Lower leg skin (tissue), 4 donors: ENCODE data around the gene SLCO2B1. TPM values are rescaled to one million over a fixed set of nuclear protein-coding genes. Genes with fewer than 3 reads are reported as not detected.

Source experiments
- DNase-seq, 2 donors: peaks; one replicate each; pipeline ENCODE4 v3.0.0-alpha.2; 2019; ENCODE audit warnings: low spot score in 2 of 2
- H3K4me3 ChIP-seq: fragments of 200-600 bp; sonication (generic); 2 replicates; pipeline ENCODE4 v1.5.1; 2017; ENCODE audit warnings: mild to moderate bottlenecking, low read depth; ENCODE audit not compliant: poor library complexity, severe bottlenecking
- POLR2A ChIP-seq, 2 donors: fragments of 450-650 bp; IDR thresholded peaks; one replicate each; pipeline ENCODE4 v1.6.1; 2016 to 2017; ENCODE audit warnings: antibody characterized with exemption in 2 of 2, mild to moderate bottlenecking in 1 of 2, moderate library complexity in 1 of 2
- WGBS, 2 donors: methylation state at CpG; one replicate each; pipeline ENCODE4 v1.1.5; 2018; 5-methylcytosine and 5-hydroxymethylcytosine counted together
- intact Hi-C: fragments of 100-400 bp; cut with DNase I; formaldehyde crosslinking; loops from one replicate; pipeline ENCODE4 v1.15.0; 2023; ENCODE audit warnings: low total_unique reads
- total RNA-seq, 4 donors: library from RNA; depleted of rRNA; stranded (reverse); fragments of >200 nt; gene quantifications; one replicate each; pipeline ENCODE4 v1.1.0, GENCODE V29; 2016
- TF ChIP-seq, protein P1 (sequence below), 3 donors: fragments of 450-650 bp; IDR thresholded peaks; one replicate each; pipeline ENCODE4 v1.5.1; 2016; ENCODE audit warnings: antibody characterized with exemption in 3 of 3, mild to moderate bottlenecking in 3 of 3, moderate library complexity in 2 of 3

Gene SLCO2B1
- total RNA-seq, 4 donors from 2014 or later: 5.0 to 20.9 (median 12.5) TPM

DNA sequence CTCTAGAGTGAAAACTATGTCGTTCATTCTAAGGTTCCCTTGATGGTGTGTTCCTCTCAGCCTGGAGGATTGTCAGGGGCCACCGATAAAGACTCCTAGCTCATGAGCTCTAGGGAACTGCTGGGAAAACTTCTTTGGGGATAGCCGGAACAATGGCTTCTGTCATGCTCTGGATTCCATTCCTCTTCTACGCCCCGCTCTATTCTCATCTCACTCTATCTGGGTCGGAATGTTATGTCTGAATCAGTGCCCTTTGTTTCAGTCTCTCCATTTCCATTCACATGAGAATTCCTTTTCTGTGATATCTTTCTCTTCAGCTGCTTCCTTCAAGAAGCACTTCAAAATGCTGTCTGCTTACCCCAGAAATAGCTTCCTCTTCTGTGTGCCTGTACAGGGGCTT, 16.9 kb upstream of the SLCO2B1 start:
- TF ChIP-seq, protein P1, sequence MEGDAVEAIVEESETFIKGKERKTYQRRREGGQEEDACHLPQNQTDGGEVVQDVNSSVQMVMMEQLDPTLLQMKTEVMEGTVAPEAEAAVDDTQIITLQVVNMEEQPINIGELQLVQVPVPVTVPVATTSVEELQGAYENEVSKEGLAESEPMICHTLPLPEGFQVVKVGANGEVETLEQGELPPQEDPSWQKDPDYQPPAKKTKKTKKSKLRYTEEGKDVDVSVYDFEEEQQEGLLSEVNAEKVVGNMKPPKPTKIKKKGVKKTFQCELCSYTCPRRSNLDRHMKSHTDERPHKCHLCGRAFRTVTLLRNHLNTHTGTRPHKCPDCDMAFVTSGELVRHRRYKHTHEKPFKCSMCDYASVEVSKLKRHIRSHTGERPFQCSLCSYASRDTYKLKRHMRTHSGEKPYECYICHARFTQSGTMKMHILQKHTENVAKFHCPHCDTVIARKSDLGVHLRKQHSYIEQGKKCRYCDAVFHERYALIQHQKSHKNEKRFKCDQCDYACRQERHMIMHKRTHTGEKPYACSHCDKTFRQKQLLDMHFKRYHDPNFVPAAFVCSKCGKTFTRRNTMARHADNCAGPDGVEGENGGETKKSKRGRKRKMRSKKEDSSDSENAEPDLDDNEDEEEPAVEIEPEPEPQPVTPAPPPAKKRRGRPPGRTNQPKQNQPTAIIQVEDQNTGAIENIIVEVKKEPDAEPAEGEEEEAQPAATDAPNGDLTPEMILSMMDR (IDR thresholded peaks at IDR 0.05): no peak
- no peak for TF ChIP-seq POLR2A (IDR thresholded peaks at IDR 0.05)
- intact Hi-C loops: no loop called here
- H3K4me3 ChIP-seq: no peak overlapping the region
- no peak for DNase-seq
- WGBS, 2 donors: 64 to 77% methylated on average over 6 of the region's 6 CpGs

DNA sequence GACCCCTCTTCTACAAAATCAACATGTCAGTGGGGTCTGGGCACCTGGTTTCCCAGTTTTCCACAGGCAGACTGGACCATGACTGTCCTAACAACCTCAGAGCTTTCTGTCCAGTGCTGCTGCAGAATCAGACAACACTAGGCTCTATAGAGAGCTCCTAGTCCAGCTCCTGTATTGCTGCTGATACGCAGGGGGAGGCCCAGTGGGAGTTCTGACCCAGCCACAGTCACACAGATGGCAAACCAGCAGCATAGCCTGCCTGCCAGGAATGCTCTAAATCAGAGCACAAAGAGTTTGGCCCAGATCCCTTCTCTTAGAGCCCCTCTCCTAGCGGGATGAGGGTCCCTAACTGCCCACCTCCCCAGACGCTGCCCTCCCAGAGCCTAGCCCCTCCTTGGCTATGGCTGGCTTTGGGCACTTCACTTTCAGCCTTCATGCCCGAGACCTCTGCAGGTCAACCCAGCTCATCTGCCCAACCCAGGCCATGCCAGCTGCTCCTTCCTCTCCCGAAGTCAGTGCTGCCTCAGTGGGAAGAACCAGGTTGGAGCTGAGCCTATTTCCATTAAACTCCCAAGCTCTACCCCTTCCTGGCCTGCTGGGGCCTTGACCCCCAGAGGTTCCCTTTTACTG, 15.8 kb upstream of the SLCO2B1 start:
- intact Hi-C loops: no loop called here
- H3K4me3 ChIP-seq: no peak overlapping the region
- TF ChIP-seq POLR2A (IDR thresholded peaks at IDR 0.05): no peak
- no peak for DNase-seq
- 76 to 86% methylated on average over 4 to 5 of the region's 5 CpGs for WGBS, 2 donors

DNA sequence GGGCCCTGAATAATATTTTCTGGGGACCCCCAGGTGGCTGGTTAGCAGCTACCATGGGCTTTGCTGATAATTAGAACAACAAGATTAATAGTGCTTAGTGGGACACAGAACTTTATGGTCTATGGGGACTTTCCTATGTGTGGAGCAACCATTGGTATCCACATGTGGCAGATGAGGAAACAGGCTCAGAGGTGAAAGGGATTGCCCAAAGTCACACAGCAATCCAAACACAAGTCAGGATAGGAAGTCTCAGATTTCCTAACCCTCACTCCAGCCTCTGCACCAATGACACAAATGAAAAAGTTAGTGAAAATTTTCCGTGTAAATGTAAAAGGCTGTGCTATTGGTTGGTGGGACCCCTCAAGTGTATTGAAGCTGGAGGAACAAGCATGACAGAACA, 15.3 kb upstream of the SLCO2B1 start:
- intact Hi-C loops: no loop called here
- WGBS, 2 donors: 85 to 88% methylated on average over 1 of the region's 1 CpG
- DNase-seq: no peak
- H3K4me3 ChIP-seq: no peak overlapping the region
- no peak for TF ChIP-seq POLR2A (IDR thresholded peaks at IDR 0.05)
- TF ChIP-seq, protein P1 (IDR thresholded peaks at IDR 0.05): no peak

DNA sequence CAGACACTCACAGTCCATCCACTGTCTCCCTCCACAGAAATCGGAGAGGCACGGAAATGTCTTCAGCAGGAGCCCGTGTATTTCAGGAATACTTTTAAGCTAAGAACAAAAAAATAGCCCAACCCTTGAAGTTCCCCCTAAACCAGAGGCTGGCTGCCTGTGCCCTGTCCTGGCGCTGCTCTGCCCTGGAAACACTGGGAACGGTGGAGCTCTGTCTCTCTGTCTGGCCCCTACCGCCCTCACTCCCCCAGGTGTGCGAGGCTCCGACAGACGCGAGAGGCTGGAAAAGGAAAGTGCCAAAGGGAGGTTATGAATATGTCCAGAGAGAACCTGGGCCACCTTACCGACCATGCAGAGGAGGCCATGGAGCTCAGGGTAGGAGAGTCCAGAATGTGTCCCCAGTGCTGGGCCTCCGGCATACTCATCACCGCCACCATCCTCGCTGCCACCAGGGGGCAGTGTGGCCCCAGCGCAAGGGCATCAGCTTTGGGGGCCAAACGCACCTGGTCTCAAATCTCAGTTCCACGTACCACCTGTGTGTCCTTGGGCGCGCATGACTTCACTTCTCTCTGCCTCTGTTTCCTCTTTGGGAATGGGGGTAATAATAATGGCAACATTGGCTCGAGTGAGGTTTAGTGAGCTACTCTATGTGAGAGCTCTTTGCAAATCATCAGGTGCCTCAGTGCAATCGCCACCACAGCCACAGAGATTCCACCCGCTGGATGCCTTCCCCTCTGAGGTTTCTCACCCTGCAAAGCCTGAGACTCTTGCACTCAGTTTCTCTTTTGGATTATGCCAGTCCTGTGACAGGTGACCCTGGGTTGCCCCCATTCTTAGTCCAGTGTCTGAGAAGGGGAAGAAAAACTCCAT, 10.4 kb upstream of the SLCO2B1 start:
- no peak overlapping the region for H3K4me3 ChIP-seq
- TF ChIP-seq, protein P1 (IDR thresholded peaks at IDR 0.05): no peak
- 36 to 37% methylated on average over 22 of the region's 22 CpGs for WGBS, 2 donors
- peak; percentile 35 to 91 for DNase-seq
- intact Hi-C loops: loop anchor here (5.0 kb wide), 2 partner anchors 62 to 107 kb away; no protein-coding TSS in a partner anchor

DNA sequence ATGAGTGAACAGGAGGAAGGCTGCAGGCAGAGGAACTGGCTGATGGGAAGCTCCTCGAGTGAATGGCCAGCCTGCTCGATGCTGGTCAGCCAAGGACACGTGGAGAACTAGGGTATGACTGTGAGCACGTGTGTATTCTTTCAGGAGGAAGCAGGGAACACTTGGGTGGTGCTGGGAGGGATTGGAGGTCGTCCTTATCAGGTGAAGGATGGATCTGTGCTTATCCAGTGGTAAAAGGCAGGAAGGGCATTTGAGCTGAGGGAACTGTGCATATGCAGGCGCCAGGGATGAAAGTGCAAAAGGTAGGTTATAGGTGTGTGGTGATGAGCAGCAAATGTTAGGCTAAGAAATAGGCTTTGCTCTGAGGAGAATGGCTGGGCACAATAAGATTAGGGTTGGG, 9.7 kb upstream of the SLCO2B1 start:
- peak in 1 of 2 donors; percentile 11 for DNase-seq
- H3K4me3 ChIP-seq: no peak overlapping the region
- 70 to 75% methylated on average over 6 of the region's 6 CpGs for WGBS, 2 donors
- no peak for TF ChIP-seq POLR2A (IDR thresholded peaks at IDR 0.05)
- TF ChIP-seq, protein P1 (IDR thresholded peaks at IDR 0.05): no peak
- intact Hi-C loops: loop anchor here (5.0 kb wide), 2 partner anchors 61 to 106 kb away; no protein-coding TSS in a partner anchor

DNA sequence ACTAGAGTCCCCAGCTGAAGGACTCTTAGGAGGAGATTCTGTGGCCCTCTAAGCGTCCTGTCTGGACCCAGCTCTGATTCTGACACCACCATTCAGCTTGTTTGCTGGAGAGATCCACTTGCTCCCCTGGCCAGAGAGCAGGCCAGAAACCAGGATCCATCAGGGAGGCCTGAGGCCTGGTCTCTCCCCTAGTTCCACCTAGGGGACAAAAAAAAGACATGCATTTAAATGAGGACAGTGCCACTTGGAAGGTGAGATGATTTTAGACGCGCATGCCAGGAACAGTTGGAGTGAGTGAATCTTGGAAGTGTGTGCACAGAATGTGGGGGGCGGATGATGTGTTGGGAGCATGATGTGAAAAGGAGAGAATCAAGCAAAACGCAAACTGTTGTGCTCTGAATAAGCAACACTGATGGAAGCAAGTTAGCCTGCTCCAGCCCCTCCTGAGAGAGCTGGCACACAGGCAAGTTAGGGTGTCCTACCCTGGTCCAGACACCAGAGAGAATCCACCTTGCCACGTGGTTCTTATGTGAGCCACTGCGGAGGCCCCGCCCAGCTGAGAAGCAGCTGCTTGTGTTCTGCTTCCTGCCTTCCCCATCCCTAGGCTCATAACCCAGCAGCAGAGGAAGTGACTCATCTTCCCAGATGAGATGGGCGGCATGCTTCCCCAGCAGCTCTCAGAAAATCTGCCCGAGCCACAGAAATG, 8.0 kb upstream of the SLCO2B1 start:
- 28 to 33% methylated on average over 9 to 10 of the region's 10 CpGs for WGBS, 2 donors
- H3K4me3 ChIP-seq: no peak overlapping the region
- TF ChIP-seq, protein P1 (IDR thresholded peaks at IDR 0.05): no peak
- TF ChIP-seq POLR2A (IDR thresholded peaks at IDR 0.05): no peak
- DNase-seq: peak; percentile 76 to 93
- intact Hi-C loops: loop anchor here (5.0 kb wide), 2 partner anchors 59 to 104 kb away; no protein-coding TSS in a partner anchor
